GM18502 (cell line): ENCODE data around the gene AJM1.
"Not testable (repeated sequence)": the region's sequence is repeated elsewhere in the genome, so short reads cannot be mapped to it uniquely, and the experiment has no call there.

ENCODE experiments used
- ATAC-seq: cut with Tn5 transposase; IDR thresholded peaks from one replicate; pipeline ENCODE4 v1.9.1; 2021; ENCODE audit warnings: mild to moderate bottlenecking; ENCODE audit not compliant: unreplicated experiment, poor library complexity

Gene AJM1

GRCh38 chr9:136829981-136830885 lies 12.0 kb upstream of the AJM1 start:
- ATAC-seq, result no peak

GRCh38 chr9:136831002-136831719 lies 11.1 kb upstream of the AJM1 start:
- no peak for ATAC-seq

GRCh38 chr9:136831720-136832104 lies 10.6 kb upstream of the AJM1 start:
- no peak for ATAC-seq

- ATAC-seq, result no peak
Measured at GRCh38 chr9:136832581-136832980, 9.7 kb upstream of the AJM1 start.

GRCh38 chr9:136833381-136834048 lies 8.8 kb upstream of the AJM1 start:
- ATAC-seq, result not testable (repeated sequence)

GRCh38 chr9:136835162-136835931 lies 6.9 kb upstream of the AJM1 start:
- no peak for ATAC-seq

- no peak for ATAC-seq
Measured at GRCh38 chr9:136835932-136836904, 6.1 kb upstream of the AJM1 start.

GRCh38 chr9:136837146-136837855 lies 5.0 kb upstream of the AJM1 start:
- ATAC-seq, result no peak

GRCh38 chr9:136837856-136838277 lies 4.4 kb upstream of the AJM1 start:
- ATAC-seq, result not testable (repeated sequence)

- ATAC-seq, result no peak
Measured at GRCh38 chr9:136838314-136839228, 3.7 kb upstream of the AJM1 start.

- no peak for ATAC-seq
Measured at GRCh38 chr9:136839229-136840139, 2.8 kb upstream of the AJM1 start.

GRCh38 chr9:136840140-136840876 lies 2.0 kb upstream of the AJM1 start:
- no peak for ATAC-seq

GRCh38 chr9:136840877-136841645 lies 1.2 kb upstream of the AJM1 start:
- no peak for ATAC-seq

- not testable (repeated sequence) for ATAC-seq
Measured at GRCh38 chr9:136841646-136842379, 465 bp upstream of the AJM1 start.
